ACC112 (cell line): ENCODE measurements around the gene TERT.

ENCODE experiments used
- H2AFZ ChIP-seq: fragments of 200-600 bp; sonication (generic); one replicate; pipeline ENCODE4 v1.6.0; 2017; ENCODE audit warnings: antibody characterized with exemption, low read length; ENCODE audit not compliant: unreplicated experiment
- H3K27ac ChIP-seq: fragments of 200-600 bp; sonication (generic); 2 replicates; pipeline ENCODE4 v1.5.1; 2014; ENCODE audit warnings: low read depth, mild to moderate bottlenecking, antibody characterized with exemption, low read length, moderate library complexity
- H3K27me3 ChIP-seq: fragments of 200-600 bp; sonication (generic); 2 replicates; pipeline ENCODE4 v1.6.1; 2014; ENCODE audit warnings: mild to moderate bottlenecking, antibody characterized with exemption, low read length, moderate library complexity, mixed read lengths; ENCODE audit not compliant: insufficient read depth
- H3K36me3 ChIP-seq: fragments of 200-600 bp; sonication (generic); 2 replicates; pipeline ENCODE4 v1.6.1; 2016; ENCODE audit warnings: mild to moderate bottlenecking, antibody characterized with exemption, low read length, moderate library complexity, mixed read lengths; ENCODE audit not compliant: insufficient read depth
- H3K4me1 ChIP-seq: fragments of 200-600 bp; sonication (generic); one replicate; pipeline ENCODE4 v1.6.1; 2016; ENCODE audit warnings: low read length, mixed read lengths; ENCODE audit not compliant: insufficient read depth, unreplicated experiment, control insufficient read depth
- H3K4me3 ChIP-seq: fragments of 200-600 bp; sonication (generic); 2 replicates; pipeline ENCODE4 v1.5.1; 2014; ENCODE audit warnings: mild to moderate bottlenecking, low read depth, low read length
- H3K79me2 ChIP-seq: fragments of 200-600 bp; sonication (generic); one replicate; pipeline ENCODE4 v1.6.0; 2016; ENCODE audit warnings: low read length; ENCODE audit not compliant: control insufficient read depth, unreplicated experiment, insufficient read depth

TERT gene

DNA sequence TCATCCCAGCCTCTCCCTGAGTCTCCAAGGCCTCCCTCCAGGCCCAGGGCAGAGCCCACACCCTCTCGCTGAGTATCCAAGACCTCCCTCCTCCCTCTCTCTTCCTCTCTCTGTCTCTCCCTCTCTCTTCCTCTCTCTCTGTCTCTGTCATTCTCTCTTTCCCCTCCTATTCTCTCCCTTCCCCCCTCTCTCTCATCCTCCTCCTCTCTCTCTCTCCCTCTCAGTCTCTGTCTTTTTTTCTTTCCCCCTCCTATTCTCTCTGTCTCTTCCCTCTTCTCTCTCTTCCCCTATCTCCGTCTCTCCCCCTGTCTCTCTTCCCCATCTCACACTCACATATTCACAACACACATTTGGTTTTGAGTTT lies 85.4 kb downstream of the TERT start:
- H3K4me1 ChIP-seq = no peaks in the 10 kb centered on the region
- H3K4me3 ChIP-seq = no peak overlapping the region
- H3K27me3 ChIP-seq = peaks cover 38% of the 10 kb centered on the region
- H3K27ac ChIP-seq = no peak overlapping the region
- no peaks in the 10 kb centered on the region for H3K36me3 ChIP-seq
- H2AFZ ChIP-seq = no peak overlapping the region
- H3K79me2 ChIP-seq = no peaks in the 10 kb centered on the region

DNA sequence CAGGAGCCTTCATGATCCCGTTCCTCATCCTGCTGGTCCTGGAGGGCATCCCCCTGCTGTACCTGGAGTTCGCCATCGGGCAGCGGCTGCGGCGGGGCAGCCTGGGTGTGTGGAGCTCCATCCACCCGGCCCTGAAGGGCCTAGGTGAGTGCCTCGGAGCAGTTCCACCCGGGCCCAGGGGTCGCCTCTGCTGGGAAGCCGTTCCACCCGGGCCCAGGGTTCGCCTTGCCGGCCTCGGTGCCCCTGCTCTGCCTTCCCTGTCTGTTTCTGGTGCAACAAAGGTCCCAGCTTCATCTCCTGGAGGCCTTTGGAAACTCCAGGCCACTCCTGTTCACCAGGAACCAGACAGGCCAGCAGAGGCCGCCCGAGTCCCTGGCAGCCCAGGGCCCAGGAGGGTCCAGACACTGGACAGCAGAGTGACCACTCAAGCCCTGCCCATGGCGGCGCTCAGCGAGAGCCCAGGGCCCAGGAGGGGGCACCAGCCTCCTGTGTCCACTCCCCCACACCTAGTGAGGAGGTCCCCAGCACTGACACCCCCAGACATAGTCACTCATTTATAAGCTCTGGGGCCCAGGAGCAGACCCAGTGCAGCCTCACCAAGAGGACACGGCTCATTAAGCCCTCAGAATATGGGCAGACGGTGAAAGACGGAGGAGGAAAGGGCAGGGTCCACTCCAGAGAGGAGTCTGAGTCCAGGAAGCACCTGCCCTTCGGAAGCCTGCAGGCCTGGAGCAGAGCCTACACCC lies 86.0 kb downstream of the TERT start:
- H2AFZ ChIP-seq = no peak overlapping the region
- H3K4me1 ChIP-seq = no peaks in the 10 kb centered on the region
- no peaks in the 10 kb centered on the region for H3K36me3 ChIP-seq
- H3K27me3 ChIP-seq = peaks cover 44% of the 10 kb centered on the region
- H3K79me2 ChIP-seq = no peaks in the 10 kb centered on the region
- H3K4me3 ChIP-seq = no peak overlapping the region
- no peak overlapping the region for H3K27ac ChIP-seq

DNA sequence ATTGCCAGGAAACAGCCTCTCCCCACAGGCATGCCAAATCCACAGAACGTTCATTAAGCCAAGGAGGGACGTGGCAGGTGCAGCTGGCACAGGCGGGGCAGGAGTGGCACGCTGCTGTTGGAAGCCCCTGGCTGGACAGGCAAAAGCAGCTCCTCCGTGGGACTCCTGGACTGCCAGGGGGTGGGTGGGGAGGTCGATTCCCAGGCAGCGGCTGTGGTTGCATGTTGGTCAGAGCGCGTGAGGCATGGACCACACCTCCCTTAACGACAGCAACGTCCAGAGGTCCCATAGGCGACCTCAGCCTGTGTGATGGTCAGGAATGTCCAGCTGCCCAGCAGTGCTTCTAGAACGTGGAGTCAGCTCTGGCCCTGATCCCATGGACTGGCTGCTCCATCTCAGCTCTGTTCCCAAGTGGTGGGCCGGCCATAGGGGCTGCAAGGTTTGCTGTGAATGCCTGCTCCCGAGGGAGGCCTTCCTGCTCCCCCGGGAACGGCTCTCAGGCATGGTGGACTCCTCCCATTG lies 86.6 kb downstream of the TERT start:
- Histone ChIP-seq H3K27ac (no peak overlapping the region), H2AFZ (no peak overlapping the region), H3K27me3 (peaks cover 47% of the 10 kb centered on the region), H3K4me3 (no peak overlapping the region), H3K36me3 (no peaks in the 10 kb centered on the region), H3K79me2 (no peaks in the 10 kb centered on the region), H3K4me1 (no peaks in the 10 kb centered on the region)

DNA sequence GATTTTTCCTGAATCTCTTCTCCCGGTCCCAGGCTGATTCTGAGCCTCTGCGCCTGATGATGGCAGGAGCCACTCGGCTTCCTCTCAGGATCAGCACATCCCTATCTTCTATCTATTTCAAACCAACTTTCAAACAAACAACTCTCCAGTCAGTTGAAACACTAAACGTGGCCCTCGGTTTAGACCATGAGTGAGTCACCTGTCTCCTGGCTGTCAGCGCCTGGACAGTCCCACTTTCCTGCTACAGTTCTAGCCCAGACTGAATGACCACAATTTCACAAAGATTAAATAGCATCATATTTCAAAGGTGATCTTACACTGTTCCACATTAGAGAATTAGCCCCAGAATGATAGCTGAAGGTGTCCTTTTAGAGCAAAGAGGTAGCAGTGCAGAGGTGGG lies 87.3 kb downstream of the TERT start:
- no peaks in the 10 kb centered on the region for H3K36me3 ChIP-seq
- no peaks in the 10 kb centered on the region for H3K4me1 ChIP-seq
- H2AFZ ChIP-seq = no peak overlapping the region
- no peaks in the 10 kb centered on the region for H3K79me2 ChIP-seq
- no peak overlapping the region for H3K4me3 ChIP-seq
- peaks cover 49% of the 10 kb centered on the region for H3K27me3 ChIP-seq
- no peak overlapping the region for H3K27ac ChIP-seq

DNA sequence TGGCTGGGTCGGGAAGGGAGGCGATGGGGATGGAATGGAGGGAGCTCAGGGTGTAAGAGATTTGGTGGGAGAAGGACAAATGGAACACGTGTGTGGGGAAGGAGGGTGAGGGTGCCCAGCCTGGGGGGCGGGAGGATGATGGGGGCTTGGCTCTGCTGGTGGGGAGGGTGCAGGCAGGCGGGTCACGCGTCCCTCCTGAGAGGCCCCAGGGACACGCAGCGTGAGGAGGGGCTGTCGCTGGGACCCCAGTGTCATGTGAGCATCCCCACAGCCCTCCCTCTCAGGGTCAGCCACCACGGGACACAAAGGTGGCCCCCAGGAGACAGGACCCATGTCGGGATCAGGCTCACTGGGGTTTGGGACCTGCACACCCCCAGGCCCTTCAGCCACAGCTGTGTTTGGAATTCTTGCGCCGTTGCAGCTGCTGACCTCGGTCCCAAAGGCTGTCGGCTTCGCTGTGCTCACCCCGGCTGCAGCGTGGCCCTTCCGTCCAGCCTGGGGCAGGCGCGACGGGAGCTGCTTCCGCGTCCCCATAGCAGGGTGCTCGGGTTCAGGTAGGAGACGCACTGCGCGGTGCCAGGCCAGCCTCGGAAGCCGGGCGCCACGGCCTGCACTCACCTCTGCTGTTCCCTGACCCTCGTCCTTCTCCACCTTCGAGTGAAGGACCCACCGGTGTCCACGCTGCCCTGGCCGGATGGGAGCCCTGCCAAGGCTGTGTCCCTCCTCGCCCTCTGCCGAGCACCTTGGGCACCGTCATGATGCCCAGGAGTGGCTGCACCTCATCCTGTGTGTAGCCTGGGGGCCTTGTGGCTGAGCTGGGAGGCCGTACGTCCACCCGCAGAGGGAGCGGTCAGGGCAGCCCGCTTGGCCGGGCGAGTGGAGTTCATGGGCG lies 88.1 kb downstream of the TERT start:
- Histone ChIP-seq H3K27me3 (peaks cover 57% of the 10 kb centered on the region), H2AFZ (no peak overlapping the region), H3K79me2 (no peaks in the 10 kb centered on the region)

DNA sequence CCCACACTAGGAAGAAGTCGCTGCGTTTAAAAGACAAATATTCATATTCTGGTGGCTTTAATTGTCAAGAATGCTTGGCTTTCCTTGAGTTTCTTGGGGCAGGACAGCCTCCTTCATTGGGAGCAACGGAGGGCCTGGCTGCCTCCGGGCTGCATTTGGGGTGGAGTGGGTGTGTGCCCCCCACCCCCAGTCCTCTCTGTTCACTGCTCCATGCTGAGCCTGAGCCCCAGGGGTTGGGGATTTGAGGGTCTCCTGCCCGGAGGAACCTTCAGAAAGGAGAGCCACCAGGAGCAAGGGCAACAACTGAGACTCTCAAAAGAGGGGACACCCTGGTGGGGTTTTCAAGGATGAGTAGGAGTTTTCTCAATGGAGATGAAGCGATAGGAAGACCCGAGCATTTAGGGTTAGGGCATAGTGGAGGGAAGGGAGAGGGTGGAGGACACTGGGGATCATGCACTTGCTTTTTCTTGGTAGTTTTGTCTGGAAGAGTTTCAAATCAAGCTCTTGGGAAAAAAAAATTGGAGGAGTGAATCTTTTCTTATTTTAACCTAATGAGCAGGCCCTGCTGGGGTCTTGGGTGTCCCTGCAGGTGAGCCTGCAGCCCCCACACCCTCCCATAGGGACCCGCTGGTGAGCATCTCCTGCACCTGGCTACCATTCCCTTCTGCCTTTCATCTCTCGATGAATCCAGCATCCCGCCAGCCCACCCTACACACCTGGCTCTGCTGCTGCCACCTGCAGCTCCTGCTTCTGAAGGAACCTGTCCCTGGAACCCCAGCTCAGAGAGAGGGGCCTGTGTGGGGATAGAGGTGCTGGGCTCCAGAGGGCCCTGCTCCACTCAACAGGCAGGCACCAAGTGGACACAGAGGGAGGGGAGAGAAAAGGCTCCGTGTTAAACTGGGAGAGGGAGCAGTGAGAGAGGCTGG lies 89.3 kb downstream of the TERT start:
- no peaks in the 10 kb centered on the region for H3K36me3 ChIP-seq
- H3K27me3 ChIP-seq = peaks cover 60% of the 10 kb centered on the region
- no peak overlapping the region for H3K27ac ChIP-seq
- H2AFZ ChIP-seq = no peak overlapping the region
- no peak overlapping the region for H3K4me3 ChIP-seq
- H3K4me1 ChIP-seq = no peaks in the 10 kb centered on the region
- H3K79me2 ChIP-seq = no peaks in the 10 kb centered on the region

More for the DNA sequence above, 88.1 kb downstream of the TERT start:
- no peaks in the 10 kb centered on the region for H3K4me1 ChIP-seq
- H3K4me3 ChIP-seq = no peak overlapping the region
- H3K36me3 ChIP-seq = no peaks in the 10 kb centered on the region
- no peak overlapping the region for H3K27ac ChIP-seq

DNA sequence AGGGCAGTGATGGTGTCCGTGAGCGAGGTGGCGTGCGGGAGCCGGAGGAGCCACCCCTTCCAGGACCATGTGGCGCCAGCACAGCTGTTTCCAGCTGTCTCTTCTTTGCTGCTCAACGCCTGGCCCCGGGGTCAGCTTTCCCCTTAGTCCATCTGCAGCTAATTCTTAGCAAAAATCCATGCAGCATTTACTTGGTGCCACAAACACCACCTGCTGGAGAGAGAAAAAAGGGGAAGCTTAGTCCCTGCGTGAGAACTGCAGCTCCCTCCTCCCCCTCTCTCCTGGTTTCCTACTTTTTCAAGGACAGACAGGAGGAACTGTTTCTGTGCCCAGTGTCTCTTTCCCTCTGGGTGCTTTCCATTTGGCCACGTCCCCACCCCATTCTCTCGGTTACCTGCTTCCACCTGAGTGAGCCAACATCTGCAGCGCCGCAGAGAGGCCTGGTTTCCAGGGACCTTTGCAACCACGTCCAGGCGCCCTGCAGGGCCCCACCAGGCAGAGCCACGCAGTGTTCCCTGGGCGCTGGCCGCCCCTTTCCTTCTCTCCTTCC lies 90.1 kb downstream of the TERT start:
- Histone ChIP-seq H2AFZ (no peak overlapping the region), H3K27ac (no peak overlapping the region), H3K27me3 (peaks cover 66% of the 10 kb centered on the region), H3K79me2 (no peaks in the 10 kb centered on the region), H3K4me3 (no peak overlapping the region), H3K4me1 (no peaks in the 10 kb centered on the region), H3K36me3 (no peaks in the 10 kb centered on the region)

DNA sequence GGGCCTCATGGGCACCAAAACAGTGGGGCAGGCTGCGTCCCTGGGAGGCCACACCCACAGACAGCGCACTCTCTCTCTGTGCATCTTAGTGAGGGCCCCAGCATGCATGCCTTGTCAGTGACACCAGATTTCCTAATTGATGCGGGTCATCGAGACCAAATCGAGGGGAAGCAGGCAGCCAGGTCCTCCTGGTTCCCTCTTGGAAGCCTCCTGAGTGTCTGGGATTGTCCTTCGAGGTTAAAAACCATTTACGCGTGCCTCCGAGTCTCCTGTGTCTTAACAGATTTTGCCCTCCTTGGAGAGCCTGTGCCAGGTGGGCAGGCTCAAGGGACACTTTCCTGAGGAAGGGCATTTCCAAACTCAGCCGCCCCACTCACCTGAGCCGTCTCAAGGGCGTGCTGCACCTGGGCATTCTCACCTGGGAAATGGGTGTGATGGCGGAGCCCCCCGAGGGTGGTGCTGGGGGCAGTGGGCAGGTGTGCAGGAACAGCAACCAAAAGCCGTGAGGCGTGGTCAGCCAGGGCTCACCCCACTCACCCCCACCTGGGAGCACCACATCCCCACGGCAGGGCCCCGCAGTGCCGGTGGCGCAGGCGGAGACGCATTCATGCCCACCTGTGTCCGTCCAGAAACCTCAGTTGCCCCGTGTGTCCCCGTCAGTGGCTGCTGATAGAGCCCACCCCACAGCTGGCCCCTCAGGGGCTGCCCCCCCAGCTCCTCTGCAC lies 90.7 kb downstream of the TERT start:
- H3K4me3 ChIP-seq = no peak overlapping the region
- H3K4me1 ChIP-seq = no peaks in the 10 kb centered on the region
- peaks cover 72% of the 10 kb centered on the region for H3K27me3 ChIP-seq

DNA sequence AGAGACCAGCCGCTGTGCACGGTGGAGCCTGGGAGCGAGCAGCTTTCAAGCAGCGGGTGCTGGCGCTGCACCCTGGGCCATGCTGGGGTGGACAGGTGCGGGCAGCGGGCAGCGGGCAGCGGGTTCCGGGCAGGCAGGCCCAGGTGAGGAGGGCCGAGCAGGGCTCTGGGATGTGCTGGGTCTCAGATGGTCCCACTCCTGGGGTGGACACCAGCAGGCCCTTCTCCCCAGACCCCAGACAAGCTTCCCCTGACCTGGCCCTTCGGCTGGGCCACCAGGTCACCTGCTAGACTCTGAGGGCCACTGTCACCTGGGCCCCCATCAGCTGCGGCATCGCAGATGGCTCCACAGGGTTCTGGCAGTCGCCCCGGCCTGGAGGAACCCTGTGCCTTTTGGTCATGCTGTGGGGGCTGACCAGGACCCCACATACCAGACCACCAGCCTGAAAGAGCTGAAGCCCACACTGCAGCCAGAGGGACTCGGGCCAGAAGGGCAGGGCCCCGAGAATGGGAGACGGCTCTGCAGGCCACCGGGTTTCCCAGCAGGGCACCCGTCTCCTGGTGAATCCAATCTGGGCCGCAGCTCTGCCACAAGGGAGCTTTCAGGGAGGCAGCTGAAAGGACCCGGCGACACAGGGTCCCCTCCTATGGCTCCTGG lies 91.4 kb downstream of the TERT start:
- Histone ChIP-seq H3K36me3 (no peaks in the 10 kb centered on the region), H3K79me2 (no peaks in the 10 kb centered on the region), H2AFZ (no peak overlapping the region), H3K4me3 (no peak overlapping the region), H3K27me3 (peaks cover 79% of the 10 kb centered on the region), H3K4me1 (no peaks in the 10 kb centered on the region), H3K27ac (no peak overlapping the region)

More for the DNA sequence above, 90.7 kb downstream of the TERT start:
- no peaks in the 10 kb centered on the region for H3K36me3 ChIP-seq
- H3K79me2 ChIP-seq = no peaks in the 10 kb centered on the region
- H2AFZ ChIP-seq = no peak overlapping the region
- H3K27ac ChIP-seq = no peak overlapping the region
